Keratinocyte (primary cell): Measurements from ENCODE around the gene ZNF511. TPM values are rescaled to one million over a fixed set of nuclear protein-coding genes. Genes with fewer than 3 reads are reported as not detected.
A peak's percentile ranks its signal among the peaks of the same experiment; 100 is the strongest.

ENCODE experiments used
- DNase-seq: peaks from one replicate; pipeline ENCODE4 v3.0.0-alpha.2; 2011; ENCODE audit warnings: low read depth, missing footprints, low spot score
- FAIRE-seq: peaks from 2 replicates; lab custom pipeline; 2011; peaks lifted over from hg19 to GRCh38; lab: Jason Lieb, UNC
- H2AFZ ChIP-seq: 2 replicates; pipeline ENCODE4 v1.6.0; 2012; ENCODE audit warnings: low read length, control low read depth, inconsistent platforms; ENCODE audit not compliant: control insufficient read depth
- H3K27ac ChIP-seq: 2 replicates; pipeline ENCODE4 v1.5.1; 2011; ENCODE audit warnings: low read length; ENCODE audit not compliant: control insufficient read depth, insufficient read depth
- H3K27me3 ChIP-seq: 3 replicates; pipeline ENCODE4 v1.6.0; 2011; ENCODE audit warnings: low read length; ENCODE audit not compliant: control insufficient read depth, insufficient read depth; ENCODE audit errors: extremely low read depth
- H3K36me3 ChIP-seq, 2 experiments: 2 replicates in 1 of 2; 3 replicates in 1 of 2; pipeline ENCODE4 v1.5.1; 2011; ENCODE audit warnings: low read length in 2 of 2, mild to moderate bottlenecking in 1 of 2; ENCODE audit not compliant: control insufficient read depth in 2 of 2, insufficient read depth in 2 of 2; ENCODE audit errors: extremely low read depth in 1 of 2
- H3K4me1 ChIP-seq: 3 replicates; pipeline ENCODE4 v1.5.1; 2011; ENCODE audit warnings: low read length; ENCODE audit not compliant: control insufficient read depth, insufficient read depth; ENCODE audit errors: extremely low read depth
- H3K4me2 ChIP-seq: 3 replicates; pipeline ENCODE4 v1.6.0; 2011; ENCODE audit warnings: low read depth, low read length; ENCODE audit not compliant: control insufficient read depth, insufficient read depth; ENCODE audit errors: extremely low read depth
- H3K4me3 ChIP-seq, 3 experiments: fragments of 200-600 bp in 1 of 3; sonication (generic) in 1 of 3; 2 replicates in 2 of 3; 3 replicates in 1 of 3; pipeline ENCODE4 v1.5.1; 2011 to 2016; ENCODE audit warnings: low read length in 3 of 3, mild to moderate bottlenecking in 3 of 3, control low read depth in 2 of 3, inconsistent platforms in 1 of 3, low read depth in 1 of 3, mixed read lengths in 1 of 3, mixed run types in 1 of 3, moderate library complexity in 1 of 3; ENCODE audit not compliant: control insufficient read depth in 2 of 3, insufficient read depth in 2 of 3; ENCODE audit errors: extremely low read depth in 1 of 3
- H3K79me2 ChIP-seq: 2 replicates; pipeline ENCODE4 v1.6.0; 2012; ENCODE audit warnings: low read length; ENCODE audit not compliant: control insufficient read depth, insufficient read depth
- H3K9ac ChIP-seq: 3 replicates; pipeline ENCODE4 v1.6.0; 2011; ENCODE audit warnings: low read length; ENCODE audit not compliant: control insufficient read depth, insufficient read depth; ENCODE audit errors: extremely low read depth
- H3K9me1 ChIP-seq: 3 replicates; pipeline ENCODE4 v1.6.0; 2011; ENCODE audit warnings: low read length; ENCODE audit not compliant: control insufficient read depth, insufficient read depth; ENCODE audit errors: extremely low read depth
- H3K9me3 ChIP-seq: 2 replicates; pipeline ENCODE4 v1.5.1; 2012; ENCODE audit warnings: low read depth, low read length; ENCODE audit not compliant: control insufficient read depth
- H4K20me1 ChIP-seq: 3 replicates; pipeline ENCODE4 v1.6.0; 2011; ENCODE audit warnings: low read length; ENCODE audit not compliant: control insufficient read depth, insufficient read depth; ENCODE audit errors: extremely low read depth
- EZH2 ChIP-seq: IDR thresholded peaks from one replicate; pipeline ENCODE4 v1.6.1; 2012; ENCODE audit warnings: inconsistent platforms, mild to moderate bottlenecking, low read length, moderate library complexity
- dilution Hi-C: fragments of 300-500 bp; cut with MboI; formaldehyde crosslinking; loops from one replicate; pipeline ENCODE4 v1.7.0; 2020; ENCODE audit warnings: low sequenced_read_pairs; ENCODE audit not compliant: extremely low pct_ligation_motif_present
- polyA plus RNA-seq, 5 experiments: library from polyadenylated mRNA; depleted of rRNA in 3 of 5; stranded (reverse) in 3 of 5; stranded (forward) in 1 of 5; unstranded in 1 of 5; fragments of >200 nt; gene quantifications; 1 replicate in 1 of 5; 2 replicates in 3 of 5; 3 replicates in 1 of 5; pipeline versions ENCODE4 v1.2.1 to v1.2.3, GENCODE V29; 2011 to 2012; ENCODE audit warnings: missing spikeins in 2 of 5, low read depth in 1 of 5, low replicate concordance in 1 of 5
- TF ChIP-seq, protein P1 (sequence below), 3 experiments: IDR thresholded peaks in 1 of 3; conservative IDR thresholded peaks in 1 of 3; optimal IDR thresholded peaks in 1 of 3; 2 replicates in 2 of 3; 3 replicates in 1 of 3; pipeline versions ENCODE3 to v1.5.1; 2011; ENCODE audit warnings: low read length in 3 of 3, mild to moderate bottlenecking in 3 of 3, moderate library complexity in 2 of 3, control low read depth in 1 of 3, inconsistent platforms in 1 of 3; ENCODE audit not compliant: insufficient read depth in 2 of 3; ENCODE audit errors: extremely low read depth in 1 of 3

The ZNF511 gene
- polyA plus RNA-seq, 1 donor (not counting 4 experiments of a cell fraction or from before 2014, with no cell fraction given) = 20.2 TPM

DNA sequence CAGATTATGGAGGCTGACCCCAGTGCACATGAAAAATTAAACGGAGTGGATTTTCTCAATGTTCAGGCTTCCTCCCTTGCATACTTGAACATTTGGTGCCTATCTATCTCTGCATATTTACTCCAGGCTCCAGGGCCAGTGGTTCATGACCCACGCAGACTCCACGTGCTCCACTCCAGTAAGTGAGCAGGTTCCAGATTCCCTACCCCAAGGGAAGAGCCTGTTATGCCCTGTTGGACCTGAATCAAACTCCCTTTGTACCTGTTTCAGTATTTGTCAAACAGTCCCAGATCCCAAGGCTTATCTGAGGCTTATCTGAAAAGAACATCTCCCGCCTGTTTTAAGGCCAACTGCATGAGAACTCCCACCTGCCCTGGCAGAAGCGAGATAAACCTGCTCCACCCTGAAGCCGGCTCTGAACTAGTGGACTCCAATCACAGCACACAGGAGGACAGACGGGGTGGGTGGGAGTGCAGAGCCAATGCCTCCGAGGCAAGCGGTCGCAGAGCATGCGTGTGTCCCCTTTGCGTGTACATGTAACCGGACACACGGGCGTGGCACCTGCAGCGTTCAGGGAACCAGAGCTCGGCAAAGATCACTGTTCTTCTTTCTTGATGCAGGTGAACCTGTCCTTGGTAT is 51.4 kb downstream of the ZNF511 start:
- no peak overlapping the region for H3K4me3 ChIP-seq
- H3K4me1 ChIP-seq = peaks cover 2% of the 10 kb centered on the region
- peaks cover under 1 to 8% of the 10 kb centered on the region in 2 experiments for H3K36me3 ChIP-seq
- H3K27ac ChIP-seq = no peak overlapping the region
- H3K9me1 ChIP-seq = no peaks in the 10 kb centered on the region
- H2AFZ ChIP-seq = no peak overlapping the region
- H3K4me2 ChIP-seq = no peak overlapping the region
- no peaks in the 10 kb centered on the region for H3K79me2 ChIP-seq
- no peak overlapping the region for H3K9ac ChIP-seq
- dilution Hi-C loops = no loop called here
- no peaks in the 10 kb centered on the region for H3K9me3 ChIP-seq
- DNase-seq = no peak
- no peaks in the 10 kb centered on the region for H4K20me1 ChIP-seq
- no peak for TF ChIP-seq EZH2
- TF ChIP-seq, protein P1, sequence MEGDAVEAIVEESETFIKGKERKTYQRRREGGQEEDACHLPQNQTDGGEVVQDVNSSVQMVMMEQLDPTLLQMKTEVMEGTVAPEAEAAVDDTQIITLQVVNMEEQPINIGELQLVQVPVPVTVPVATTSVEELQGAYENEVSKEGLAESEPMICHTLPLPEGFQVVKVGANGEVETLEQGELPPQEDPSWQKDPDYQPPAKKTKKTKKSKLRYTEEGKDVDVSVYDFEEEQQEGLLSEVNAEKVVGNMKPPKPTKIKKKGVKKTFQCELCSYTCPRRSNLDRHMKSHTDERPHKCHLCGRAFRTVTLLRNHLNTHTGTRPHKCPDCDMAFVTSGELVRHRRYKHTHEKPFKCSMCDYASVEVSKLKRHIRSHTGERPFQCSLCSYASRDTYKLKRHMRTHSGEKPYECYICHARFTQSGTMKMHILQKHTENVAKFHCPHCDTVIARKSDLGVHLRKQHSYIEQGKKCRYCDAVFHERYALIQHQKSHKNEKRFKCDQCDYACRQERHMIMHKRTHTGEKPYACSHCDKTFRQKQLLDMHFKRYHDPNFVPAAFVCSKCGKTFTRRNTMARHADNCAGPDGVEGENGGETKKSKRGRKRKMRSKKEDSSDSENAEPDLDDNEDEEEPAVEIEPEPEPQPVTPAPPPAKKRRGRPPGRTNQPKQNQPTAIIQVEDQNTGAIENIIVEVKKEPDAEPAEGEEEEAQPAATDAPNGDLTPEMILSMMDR (optimal IDR thresholded peaks at IDR 0.05 in 1 of 3, IDR thresholded peaks at IDR 0.05 in 1 of 3, conservative IDR thresholded peaks at IDR 0.05 in 1 of 3; ENCODE audit: extremely low read depth in 1 of 3, insufficient read depth in 2 of 3, low read length in 3 of 3) = no peak
- peak; percentile 46 for FAIRE-seq
- H3K27me3 ChIP-seq = peaks cover 7% of the 10 kb centered on the region

DNA sequence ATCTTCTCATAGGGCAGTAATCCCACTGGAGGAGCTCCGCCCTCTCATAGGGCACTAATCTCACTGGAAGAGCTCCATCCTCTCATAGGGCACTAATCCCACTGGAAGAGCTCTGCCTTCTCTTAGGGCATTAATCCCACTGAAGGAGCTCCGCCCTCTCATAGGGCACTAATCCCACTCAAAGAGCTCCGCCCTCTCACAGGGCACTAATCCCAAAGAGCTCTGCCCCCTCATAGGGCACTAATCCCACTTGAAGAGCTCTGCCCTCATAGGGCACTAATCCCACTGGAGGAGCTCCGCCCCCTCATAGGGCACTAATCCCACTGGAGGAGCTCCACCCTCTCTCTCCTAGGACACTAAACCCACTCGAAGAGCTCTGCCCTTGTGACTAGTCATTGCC is 52.5 kb downstream of the ZNF511 start:
- peaks cover 9 to 15% of the 10 kb centered on the region in 2 experiments for H3K36me3 ChIP-seq
- H3K79me2 ChIP-seq = no peaks in the 10 kb centered on the region
- no peaks in the 10 kb centered on the region for H3K9me1 ChIP-seq
- no peak overlapping the region for H3K9ac ChIP-seq
- TF ChIP-seq EZH2 = no peak
- TF ChIP-seq, protein P1 (optimal IDR thresholded peaks at IDR 0.05 in 1 of 3, IDR thresholded peaks at IDR 0.05 in 1 of 3, conservative IDR thresholded peaks at IDR 0.05 in 1 of 3; ENCODE audit: extremely low read depth in 1 of 3, insufficient read depth in 2 of 3, low read length in 3 of 3) = no peak
- H2AFZ ChIP-seq = no peak overlapping the region
- H3K27ac ChIP-seq = no peak overlapping the region
- peaks cover 7% of the 10 kb centered on the region for H3K27me3 ChIP-seq
- H3K4me1 ChIP-seq = peaks cover 5% of the 10 kb centered on the region
- FAIRE-seq (no peak), DNase-seq (no peak)
- no peaks in the 10 kb centered on the region for H4K20me1 ChIP-seq
- no peaks in the 10 kb centered on the region for H3K9me3 ChIP-seq
- no peak overlapping the region for H3K4me3 ChIP-seq
- no peak overlapping the region for H3K4me2 ChIP-seq
- dilution Hi-C loops = no loop called here
